Common myeloid progenitor, CD34-positive (primary cell): Measurements from ENCODE around the gene GNG2.
A peak's percentile ranks its signal among the peaks of the same experiment; 100 is the strongest.

Experiments used
- CTCF ChIA-PET: fragments of 350-600 bp; sonication (Branson Sonifier 250); formaldehyde crosslinking; loops from one replicate; lab custom pipeline; 2021; ENCODE audit warnings: antibody characterized with exemption; lab: Charles Lee
- POLR2A ChIA-PET: fragments of 350-600 bp; sonication (Branson Sonifier 250); formaldehyde crosslinking; loops from one replicate; lab custom pipeline; 2021; ENCODE audit warnings: antibody characterized with exemption; lab: Charles Lee
- DNase-seq, 3 donors: peaks; one replicate each; pipeline versions ENCODE4 v3.0.0 to v3.0.0-alpha.2; 2013
- H3K27ac ChIP-seq, 2 experiments: 1 replicate in 1 of 2; 2 replicates in 1 of 2; pipeline ENCODE4 v1.7.0; 2013; ENCODE audit warnings: inconsistent platforms in 2 of 2, low read length in 2 of 2, mild to moderate bottlenecking in 2 of 2, low read depth in 1 of 2, moderate library complexity in 1 of 2; ENCODE audit not compliant: severe bottlenecking in 2 of 2, insufficient read depth in 1 of 2, poor library complexity in 1 of 2
- H3K27me3 ChIP-seq, 5 experiments: replicated peaks in 2 of 5; 1 replicate in 3 of 5; 2 replicates in 2 of 5; pipeline versions ENCODE4 v1.6.1 to v1.7.0; 2013; ENCODE audit warnings: low read length in 4 of 5, mild to moderate bottlenecking in 2 of 5, moderate library complexity in 2 of 5, inconsistent platforms in 1 of 5; ENCODE audit not compliant: insufficient read depth in 5 of 5, control insufficient read depth in 4 of 5
- H3K36me3 ChIP-seq, 4 experiments: 1 replicate in 2 of 4; 2 replicates in 2 of 4; pipeline versions ENCODE4 v1.6.1 to v1.7.0; 2013; ENCODE audit warnings: low read length in 3 of 4, control low read depth in 1 of 4, mild to moderate bottlenecking in 1 of 4; ENCODE audit not compliant: control insufficient read depth in 4 of 4, insufficient read depth in 4 of 4
- H3K4me1 ChIP-seq, 4 experiments: 1 replicate in 3 of 4; 2 replicates in 1 of 4; pipeline versions ENCODE4 v1.6.1 to v1.7.1; 2013; ENCODE audit warnings: low read length in 3 of 4, mild to moderate bottlenecking in 3 of 4, control low read depth in 1 of 4, inconsistent platforms in 1 of 4, moderate library complexity in 1 of 4; ENCODE audit not compliant: control insufficient read depth in 4 of 4, insufficient read depth in 4 of 4; ENCODE audit errors: control extremely low read depth in 1 of 4
- H3K4me3 ChIP-seq, 7 experiments: 1 replicate in 4 of 7; 2 replicates in 3 of 7; pipeline versions ENCODE4 v1.5.1 to v1.7.0; 2013; ENCODE audit warnings: mild to moderate bottlenecking in 7 of 7, low read length in 6 of 7, moderate library complexity in 6 of 7, inconsistent platforms in 2 of 7, low read depth in 2 of 7, control low read depth in 1 of 7; ENCODE audit not compliant: insufficient read depth in 4 of 7, control insufficient read depth in 1 of 7; ENCODE audit errors: extremely low read depth in 1 of 7
- H3K9me3 ChIP-seq, 5 experiments: 1 replicate in 4 of 5; 2 replicates in 1 of 5; pipeline versions ENCODE4 v1.6.1 to v1.7.1; 2013; ENCODE audit warnings: low read length in 4 of 5, mild to moderate bottlenecking in 2 of 5, inconsistent platforms in 1 of 5, low read depth in 1 of 5, moderate library complexity in 1 of 5; ENCODE audit not compliant: control insufficient read depth in 4 of 5, insufficient read depth in 2 of 5; ENCODE audit errors: control extremely low read depth in 1 of 5
- WGBS: methylation state at CpG from one replicate; pipeline ENCODE4 v1.1.5; 2013; ENCODE audit not compliant: insufficient coverage; 5-methylcytosine and 5-hydroxymethylcytosine counted together

Gene GNG2

GRCh38 chr14:51844081-51844881 lies 16.1 kb upstream of the GNG2 start:
- Histone ChIP-seq H3K4me3 (no peak overlapping the region), H3K36me3 (no peaks in the 10 kb centered on the region), H3K4me1 (peaks cover 28 to 49% (median 33%) of the 10 kb centered on the region in 4 experiments), H3K27me3 (no peaks in the 10 kb centered on the region), H3K9me3 (no peaks in the 10 kb centered on the region), H3K27ac (no peak overlapping the region)
- DNase-seq, result no peak
- POLR2A ChIA-PET, result no interaction called here
- CTCF ChIA-PET, result interaction anchor here (1.0 to 3.8 kb wide), 2 partner anchors 16 to 134 kb away, joined by 4 to 21 read pairs; no protein-coding TSS in a partner anchor
- WGBS, result 78% methylated on average over 3 of the region's 6 CpGs

- Histone ChIP-seq H3K9me3 (no peaks in the 10 kb centered on the region), H3K4me1 (peaks cover 28 to 49% (median 33%) of the 10 kb centered on the region in 4 experiments), H3K27ac (peak overlapping the region; percentile 98 to 99), H3K4me3 (peak overlapping the region in 1 of 7 experiments; percentile 2), H3K36me3 (no peaks in the 10 kb centered on the region), H3K27me3 (no peaks in the 10 kb centered on the region)
- ChIA-PET POLR2A (interaction anchor here (2.1 kb wide), 1 partner anchor 15 kb away, joined by 9 read pairs; the partner anchor contains the start of gene GNG2), CTCF (interaction anchor here (0.8 to 3.8 kb wide), 3 partner anchors 14 to 69 kb away, joined by 3 to 21 read pairs (median 4); no protein-coding TSS in a partner anchor)
- DNase-seq, result no peak
- WGBS, result 100% methylated on average over 1 of the region's 3 CpGs
Observed at GRCh38 chr14:51845811-51846210, 14.6 kb upstream of the GNG2 start.

GRCh38 chr14:51846631-51847488 lies 13.6 kb upstream of the GNG2 start:
- CTCF ChIA-PET, result interaction anchor here (0.5 to 3.8 kb wide), 10 partner anchors 12 to 132 kb away, joined by 3 to 21 read pairs (median 4); partner anchors contain the start of gene GNG2

GRCh38 chr14:51847489-51847796 lies 13.0 kb upstream of the GNG2 start:
- DNase-seq, result no peak
- Histone ChIP-seq H3K27me3 (no peaks in the 10 kb centered on the region), H3K4me1 (peaks cover 28 to 49% (median 33%) of the 10 kb centered on the region in 4 experiments), H3K27ac (peak overlapping the region; percentile 98 to 99), H3K36me3 (no peaks in the 10 kb centered on the region), H3K4me3 (peak overlapping the region in 2 of 7 experiments; percentile 58 to 77), H3K9me3 (no peaks in the 10 kb centered on the region)
- CTCF ChIA-PET, result interaction anchor here (0.5 to 3.8 kb wide), 8 partner anchors 12 to 131 kb away, joined by 3 to 21 read pairs (median 4); partner anchors contain the start of gene GNG2
- POLR2A ChIA-PET, result interaction anchor here (0.8 to 2.1 kb wide), 3 partner anchors 13 to 51 kb away, joined by 5 to 11 read pairs (median 9); partner anchors contain the start of gene GNG2
- 25% methylated on average over 4 of the region's 4 CpGs for WGBS

More at GRCh38 chr14:51846631-51847488, 13.6 kb upstream of the GNG2 start:
- POLR2A ChIA-PET, result interaction anchor here (0.8 to 2.1 kb wide), 4 partner anchors 14 to 52 kb away, joined by 4 to 11 read pairs (median 7); partner anchors contain the start of gene GNG2
- Histone ChIP-seq H3K27me3 (no peaks in the 10 kb centered on the region), H3K9me3 (no peaks in the 10 kb centered on the region), H3K4me3 (peak overlapping the region in 6 of 7 experiments; percentile 58 to 80 (median 73)), H3K4me1 (peaks cover 28 to 49% (median 33%) of the 10 kb centered on the region in 4 experiments), H3K27ac (peak overlapping the region; percentile 98 to 99), H3K36me3 (no peaks in the 10 kb centered on the region)
- peak; percentile 97 to 100 (median 99) for DNase-seq
- 0% methylated on average over 9 of the region's 16 CpGs for WGBS

- Histone ChIP-seq H3K4me1 (peaks cover 28 to 49% (median 33%) of the 10 kb centered on the region in 4 experiments), H3K36me3 (no peaks in the 10 kb centered on the region), H3K4me3 (no peak overlapping the region), H3K9me3 (no peaks in the 10 kb centered on the region), H3K27ac (peak overlapping the region in 1 of 2 experiments; percentile 99), H3K27me3 (no peaks in the 10 kb centered on the region)
- DNase-seq, result peak in 1 of 3 donors; percentile 35
- ChIA-PET CTCF (interaction anchor here (0.7 to 3.8 kb wide), 4 partner anchors 12 to 131 kb away, joined by 3 to 21 read pairs (median 6); partner anchors contain the start of gene GNG2), POLR2A (interaction anchor here (1.7 to 2.1 kb wide), 2 partner anchors 13 to 20 kb away, joined by 9 to 11 read pairs; partner anchors contain the start of gene GNG2)
- 97% methylated on average over 4 of the region's 4 CpGs for WGBS
Observed at GRCh38 chr14:51848120-51848519, 12.3 kb upstream of the GNG2 start.

- Histone ChIP-seq H3K4me1 (peaks cover 25 to 44% (median 33%) of the 10 kb centered on the region in 4 experiments), H3K9me3 (no peaks in the 10 kb centered on the region), H3K27ac (no peak overlapping the region), H3K36me3 (no peaks in the 10 kb centered on the region), H3K27me3 (no peaks in the 10 kb centered on the region), H3K4me3 (no peak overlapping the region)
- ChIA-PET CTCF (interaction anchor here (0.6 kb wide), 1 partner anchor 21 kb away, joined by 4 read pairs; no protein-coding TSS in a partner anchor), POLR2A (no interaction called here)
- DNase-seq, result no peak
- WGBS, result 100% methylated on average over 1 of the region's 2 CpGs
Observed at GRCh38 chr14:51849097-51849496, 11.3 kb upstream of the GNG2 start.
